Neural progenitor cell (in vitro differentiated cells): ENCODE measurements around the gene SH3GLB2. TPM values are rescaled to one million over a fixed set of nuclear protein-coding genes. Genes with fewer than 3 reads are reported as not detected.

Experiments used
- DNase-seq: peaks from one replicate; pipeline ENCODE4 v3.0.0-alpha.2; 2016; ENCODE audit warnings: low spot score
- H2AFZ ChIP-seq: fragments of 200-600 bp; sonication (generic); replicated peaks from 2 replicates; pipeline ENCODE4 v1.6.1; 2016; ENCODE audit warnings: antibody characterized with exemption
- H3F3A ChIP-seq: fragments of 200-600 bp; sonication (generic); 2 replicates; pipeline ENCODE4 v1.6.1; 2016; ENCODE audit warnings: antibody characterized with exemption, low read depth
- H3K27ac ChIP-seq: fragments of 200-600 bp; sonication (generic); 2 replicates; pipeline ENCODE4 v1.5.1; 2016; ENCODE audit warnings: mild to moderate bottlenecking
- H3K27me3 ChIP-seq: fragments of 200-600 bp; sonication (generic); 2 replicates; pipeline ENCODE4 v1.6.1; 2016; ENCODE audit warnings: mild to moderate bottlenecking, moderate library complexity
- H3K36me3 ChIP-seq: fragments of 200-600 bp; sonication (generic); 2 replicates; pipeline ENCODE4 v1.5.1; 2016
- H3K4me1 ChIP-seq: fragments of 200-600 bp; sonication (generic); 2 replicates; pipeline ENCODE4 v1.6.1; 2016; ENCODE audit warnings: mixed run types
- H3K4me2 ChIP-seq: fragments of 200-600 bp; sonication (generic); 2 replicates; pipeline ENCODE4 v1.6.1; 2016
- H3K4me3 ChIP-seq: fragments of 200-600 bp; sonication (generic); 2 replicates; pipeline ENCODE4 v1.5.1; 2016
- H3K79me2 ChIP-seq: fragments of 200-600 bp; sonication (generic); 2 replicates; pipeline ENCODE4 v1.6.1; 2016; ENCODE audit warnings: low read depth
- H3K9ac ChIP-seq: fragments of 200-600 bp; sonication (generic); 2 replicates; pipeline ENCODE4 v1.6.1; 2016
- H3K9me3 ChIP-seq: fragments of 200-600 bp; sonication (generic); 2 replicates; pipeline ENCODE4 v1.5.1; 2016; ENCODE audit warnings: low read depth
- H4K20me1 ChIP-seq: fragments of 200-600 bp; sonication (generic); 2 replicates; pipeline ENCODE4 v1.6.1; 2016; ENCODE audit warnings: low read depth
- H3K27ac Mint-ChIP-seq: 3 replicates; pipeline ENCODE4 v1.8.0; 2021; ENCODE audit warnings: mixed read lengths
- H3K27me3 Mint-ChIP-seq: 2 replicates; pipeline ENCODE4 v1.8.0; 2022; ENCODE audit warnings: low read depth, mild to moderate bottlenecking, inconsistent platforms, moderate library complexity, mixed read lengths; ENCODE audit not compliant: insufficient read depth
- H3K36me3 Mint-ChIP-seq: 3 replicates; pipeline ENCODE4 v1.8.0; 2021; ENCODE audit warnings: mixed read lengths
- H3K4me1 Mint-ChIP-seq: 3 replicates; pipeline ENCODE4 v1.8.0; 2021; ENCODE audit warnings: mixed read lengths
- H3K4me3 Mint-ChIP-seq: 3 replicates; pipeline ENCODE4 v1.8.0; 2021; ENCODE audit warnings: mild to moderate bottlenecking, moderate library complexity, mixed read lengths
- H3K9me3 Mint-ChIP-seq: 3 replicates; pipeline ENCODE4 v1.8.0; 2020; ENCODE audit warnings: mixed read lengths
- CTCF ChIP-seq: fragments of 200-600 bp; sonication (generic); IDR thresholded peaks from 2 replicates; pipeline ENCODE4 v1.5.1; 2017; ENCODE audit warnings: antibody characterized with exemption, mild to moderate bottlenecking
- EZH2 ChIP-seq: fragments of 200-600 bp; sonication (generic); IDR thresholded peaks from 2 replicates; pipeline ENCODE4 v1.6.1; 2017; ENCODE audit warnings: antibody characterized with exemption, mild to moderate bottlenecking, moderate library complexity
- EZH2phosphoT487 ChIP-seq: fragments of 200-600 bp; sonication (generic); IDR thresholded peaks from 2 replicates; pipeline ENCODE4 v1.6.1; 2017; ENCODE audit warnings: antibody characterized with exemption
- total RNA-seq: library from RNA; depleted of rRNA; stranded (reverse); fragments of >200 nt; gene quantifications from 2 replicates; pipeline ENCODE4 v1.2.3, GENCODE V29; 2015; ENCODE audit warnings: low replicate concordance

Gene SH3GLB2
- total RNA-seq, 1 donor from 2014 or later, result 45.7 TPM

- no peaks in the 10 kb centered on the region for H3K36me3 ChIP-seq
- no peaks in the 10 kb centered on the region for H3K27me3 ChIP-seq
- no peak overlapping the region for H3K9ac ChIP-seq
- H3K27ac ChIP-seq, result no peak overlapping the region
- no peak overlapping the region for H3K4me2 ChIP-seq
- Mint-ChIP-seq H3K9me3 (no peaks in the 10 kb centered on the region), H3K27me3 (peaks cover 9% of the 10 kb centered on the region), H3K36me3 (peaks cover 45% of the 10 kb centered on the region), H3K4me1 (peaks cover 2% of the 10 kb centered on the region), H3K27ac (no peak overlapping the region), H3K4me3 (no peak overlapping the region)
- H3K79me2 ChIP-seq, result no peaks in the 10 kb centered on the region
- peaks cover 14% of the 10 kb centered on the region for H4K20me1 ChIP-seq
- no peaks in the 10 kb centered on the region for H3K9me3 ChIP-seq
- no peak for TF ChIP-seq EZH2
- no peak for TF ChIP-seq CTCF
- DNase-seq, result no peak
- H2AFZ ChIP-seq, result no peak overlapping the region
- H3F3A ChIP-seq, result peaks cover 21% of the 10 kb centered on the region
- H3K4me3 ChIP-seq, result no peak overlapping the region
- H3K4me1 ChIP-seq, result no peaks in the 10 kb centered on the region
These were observed 25.1 kb downstream of the SH3GLB2 start for GRCh38 chr9:129002992-129003391.

GRCh38 chr9:129001504-129002325, 26.4 kb downstream of the SH3GLB2 start:
- H3K9me3 Mint-ChIP-seq, result no peaks in the 10 kb centered on the region
- peaks cover 12% of the 10 kb centered on the region for H3F3A ChIP-seq
- no peaks in the 10 kb centered on the region for H3K36me3 ChIP-seq
- peaks cover 47% of the 10 kb centered on the region for H3K36me3 Mint-ChIP-seq
- TF ChIP-seq EZH2, result no peak
- TF ChIP-seq CTCF, result no peak
- TF ChIP-seq EZH2phosphoT487, result no peak
- no peak overlapping the region for H3K27ac Mint-ChIP-seq
- no peaks in the 10 kb centered on the region for H3K27me3 ChIP-seq
- no peaks in the 10 kb centered on the region for H3K4me1 ChIP-seq
- no peak overlapping the region for H3K4me3 Mint-ChIP-seq
- H3K9me3 ChIP-seq, result no peaks in the 10 kb centered on the region
- no peak overlapping the region for H3K27ac ChIP-seq
- peaks cover 6% of the 10 kb centered on the region for H4K20me1 ChIP-seq
- H2AFZ ChIP-seq, result no peak overlapping the region
- DNase-seq, result no peak
- no peak overlapping the region for H3K4me2 ChIP-seq
- peaks cover 2% of the 10 kb centered on the region for H3K4me1 Mint-ChIP-seq
- H3K27me3 Mint-ChIP-seq, result peaks cover 5% of the 10 kb centered on the region
- H3K4me3 ChIP-seq, result no peak overlapping the region
- H3K9ac ChIP-seq, result no peak overlapping the region
- no peaks in the 10 kb centered on the region for H3K79me2 ChIP-seq

GRCh38 chr9:128999581-129000206, 28.4 kb downstream of the SH3GLB2 start:
- Histone ChIP-seq H3K4me2 (no peak overlapping the region), H3F3A (no peaks in the 10 kb centered on the region), H3K27me3 (no peaks in the 10 kb centered on the region), H3K36me3 (no peaks in the 10 kb centered on the region), H3K9ac (no peak overlapping the region), H3K4me1 (no peaks in the 10 kb centered on the region), H3K27ac (no peak overlapping the region), H3K9me3 (no peaks in the 10 kb centered on the region), H2AFZ (no peak overlapping the region), H4K20me1 (peaks cover 2% of the 10 kb centered on the region), H3K4me3 (no peak overlapping the region), H3K79me2 (no peaks in the 10 kb centered on the region)
- Mint-ChIP-seq H3K36me3 (peaks cover 50% of the 10 kb centered on the region), H3K4me3 (no peak overlapping the region), H3K27ac (no peak overlapping the region), H3K27me3 (peaks cover 3% of the 10 kb centered on the region), H3K4me1 (no peaks in the 10 kb centered on the region), H3K9me3 (no peaks in the 10 kb centered on the region)
- no peak for DNase-seq
- TF ChIP-seq CTCF (no peak), EZH2 (no peak), EZH2phosphoT487 (no peak)
